Liver (tissue), 3 donors: ENCODE data around the gene MVP.

Experiments used
- CTCF ChIP-seq: fragments of 150-350 bp; IDR thresholded peaks from 2 replicates; pipeline ENCODE4 v1.5.1; 2017; ENCODE audit warnings: improper control_type of control experiment, low read depth, low read length; ENCODE audit not compliant: missing input control
- EGR1 ChIP-seq, 2 donors: IDR thresholded peaks; 2 replicates each; pipeline ENCODE4 v1.6.1; 2016 to 2018; ENCODE audit warnings: antibody characterized with exemption in 2 of 2, low read depth in 2 of 2
- MAX ChIP-seq: IDR thresholded peaks from 2 replicates; pipeline ENCODE4 v1.6.1; 2016; ENCODE audit warnings: antibody characterized with exemption
- REST ChIP-seq: IDR thresholded peaks from 2 replicates; pipeline ENCODE4 v1.6.1; 2016; ENCODE audit warnings: antibody characterized with exemption, mild to moderate bottlenecking
- donor health status: healthy.
- donor health status: healthy.

GRCh38 chr16:29834079-29834478 lies 13.8 kb downstream of the MVP start:
- TF ChIP-seq CTCF (no peak), EGR1 (IDR thresholded peaks at IDR 0.05; ENCODE audit: low read depth in 2 of 2) (no peak), MAX (no peak), REST (no peak)
